ENCODE measurements around the gene WNK3.

WNK3 gene

DNA sequence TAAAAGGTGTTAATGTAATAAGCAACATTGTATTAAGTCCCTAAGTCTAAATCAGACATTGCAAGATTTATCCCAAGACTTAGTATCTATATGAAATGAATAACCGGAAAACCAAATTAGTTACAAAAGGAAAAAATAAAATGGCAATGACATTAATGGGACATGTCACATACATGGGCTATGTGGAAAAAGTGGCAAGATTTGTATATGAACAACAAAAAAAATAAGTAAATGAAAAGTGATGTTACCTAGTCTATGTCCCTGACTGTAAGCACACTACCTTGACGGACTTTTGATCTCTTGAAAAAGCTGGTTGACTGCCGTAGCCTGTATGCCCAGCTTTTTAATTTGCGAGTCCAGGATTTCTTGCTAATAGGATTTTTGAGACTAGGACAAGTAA, 119.3 kb downstream of the WNK3 start:
- TF ChIP-seq, protein P1, sequence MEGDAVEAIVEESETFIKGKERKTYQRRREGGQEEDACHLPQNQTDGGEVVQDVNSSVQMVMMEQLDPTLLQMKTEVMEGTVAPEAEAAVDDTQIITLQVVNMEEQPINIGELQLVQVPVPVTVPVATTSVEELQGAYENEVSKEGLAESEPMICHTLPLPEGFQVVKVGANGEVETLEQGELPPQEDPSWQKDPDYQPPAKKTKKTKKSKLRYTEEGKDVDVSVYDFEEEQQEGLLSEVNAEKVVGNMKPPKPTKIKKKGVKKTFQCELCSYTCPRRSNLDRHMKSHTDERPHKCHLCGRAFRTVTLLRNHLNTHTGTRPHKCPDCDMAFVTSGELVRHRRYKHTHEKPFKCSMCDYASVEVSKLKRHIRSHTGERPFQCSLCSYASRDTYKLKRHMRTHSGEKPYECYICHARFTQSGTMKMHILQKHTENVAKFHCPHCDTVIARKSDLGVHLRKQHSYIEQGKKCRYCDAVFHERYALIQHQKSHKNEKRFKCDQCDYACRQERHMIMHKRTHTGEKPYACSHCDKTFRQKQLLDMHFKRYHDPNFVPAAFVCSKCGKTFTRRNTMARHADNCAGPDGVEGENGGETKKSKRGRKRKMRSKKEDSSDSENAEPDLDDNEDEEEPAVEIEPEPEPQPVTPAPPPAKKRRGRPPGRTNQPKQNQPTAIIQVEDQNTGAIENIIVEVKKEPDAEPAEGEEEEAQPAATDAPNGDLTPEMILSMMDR (IDR thresholded peaks at IDR 0.05; ENCODE audit: insufficient read depth, low read length): no peak
- H3K4me3 ChIP-seq (replicated peaks; ENCODE audit: insufficient read depth, low read length): no peak overlapping the region
- H3K27me3 ChIP-seq (ENCODE audit: insufficient read depth, poor library complexity, severe bottlenecking): no peaks in the 10 kb centered on the region
- H3K27ac ChIP-seq (replicated peaks): no peak overlapping the region
- DNase-seq (ENCODE audit: low read depth in 1 of 2, low spot score in 1 of 2): no peak

DNA sequence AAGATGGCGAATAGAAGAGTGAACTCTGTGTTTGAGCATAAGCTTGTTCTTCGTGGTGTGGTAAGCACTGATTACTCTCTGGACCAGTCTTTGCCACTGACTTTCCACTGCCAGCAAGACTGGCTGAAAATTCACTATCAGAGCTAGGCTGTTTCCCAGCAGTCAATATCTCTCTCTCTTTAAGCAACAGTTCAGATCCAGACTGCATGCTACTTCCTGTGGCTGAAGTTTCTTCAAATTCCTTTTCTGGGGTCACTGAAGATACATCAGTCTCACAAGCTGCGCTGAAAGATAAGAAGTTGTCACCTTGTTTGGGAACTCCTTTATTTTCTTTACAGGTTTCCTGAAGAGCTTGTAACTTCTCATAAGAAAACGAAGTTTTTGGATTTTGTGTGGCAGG, 120.8 kb downstream of the WNK3 start:
- TF ChIP-seq SPI1 (IDR thresholded peaks at IDR 0.05; ENCODE audit: borderline replicate concordance, low read depth): no peak
- TF ChIP-seq GABPA (IDR thresholded peaks at IDR 0.05; ENCODE audit: low read depth): no peak
- TF ChIP-seq POLR2AphosphoS5 (IDR thresholded peaks at IDR 0.05; ENCODE audit: low read depth): no peak
- TF ChIP-seq, protein P1 (IDR thresholded peaks at IDR 0.05; ENCODE audit: insufficient read depth, low read length): no peak
- TF ChIP-seq, protein P2, sequence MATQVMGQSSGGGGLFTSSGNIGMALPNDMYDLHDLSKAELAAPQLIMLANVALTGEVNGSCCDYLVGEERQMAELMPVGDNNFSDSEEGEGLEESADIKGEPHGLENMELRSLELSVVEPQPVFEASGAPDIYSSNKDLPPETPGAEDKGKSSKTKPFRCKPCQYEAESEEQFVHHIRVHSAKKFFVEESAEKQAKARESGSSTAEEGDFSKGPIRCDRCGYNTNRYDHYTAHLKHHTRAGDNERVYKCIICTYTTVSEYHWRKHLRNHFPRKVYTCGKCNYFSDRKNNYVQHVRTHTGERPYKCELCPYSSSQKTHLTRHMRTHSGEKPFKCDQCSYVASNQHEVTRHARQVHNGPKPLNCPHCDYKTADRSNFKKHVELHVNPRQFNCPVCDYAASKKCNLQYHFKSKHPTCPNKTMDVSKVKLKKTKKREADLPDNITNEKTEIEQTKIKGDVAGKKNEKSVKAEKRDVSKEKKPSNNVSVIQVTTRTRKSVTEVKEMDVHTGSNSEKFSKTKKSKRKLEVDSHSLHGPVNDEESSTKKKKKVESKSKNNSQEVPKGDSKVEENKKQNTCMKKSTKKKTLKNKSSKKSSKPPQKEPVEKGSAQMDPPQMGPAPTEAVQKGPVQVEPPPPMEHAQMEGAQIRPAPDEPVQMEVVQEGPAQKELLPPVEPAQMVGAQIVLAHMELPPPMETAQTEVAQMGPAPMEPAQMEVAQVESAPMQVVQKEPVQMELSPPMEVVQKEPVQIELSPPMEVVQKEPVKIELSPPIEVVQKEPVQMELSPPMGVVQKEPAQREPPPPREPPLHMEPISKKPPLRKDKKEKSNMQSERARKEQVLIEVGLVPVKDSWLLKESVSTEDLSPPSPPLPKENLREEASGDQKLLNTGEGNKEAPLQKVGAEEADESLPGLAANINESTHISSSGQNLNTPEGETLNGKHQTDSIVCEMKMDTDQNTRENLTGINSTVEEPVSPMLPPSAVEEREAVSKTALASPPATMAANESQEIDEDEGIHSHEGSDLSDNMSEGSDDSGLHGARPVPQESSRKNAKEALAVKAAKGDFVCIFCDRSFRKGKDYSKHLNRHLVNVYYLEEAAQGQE (IDR thresholded peaks at IDR 0.05; ENCODE audit: insufficient replicate concordance, low read depth): no peak
- no peak overlapping the region for H3K27ac ChIP-seq (replicated peaks)

DNA sequence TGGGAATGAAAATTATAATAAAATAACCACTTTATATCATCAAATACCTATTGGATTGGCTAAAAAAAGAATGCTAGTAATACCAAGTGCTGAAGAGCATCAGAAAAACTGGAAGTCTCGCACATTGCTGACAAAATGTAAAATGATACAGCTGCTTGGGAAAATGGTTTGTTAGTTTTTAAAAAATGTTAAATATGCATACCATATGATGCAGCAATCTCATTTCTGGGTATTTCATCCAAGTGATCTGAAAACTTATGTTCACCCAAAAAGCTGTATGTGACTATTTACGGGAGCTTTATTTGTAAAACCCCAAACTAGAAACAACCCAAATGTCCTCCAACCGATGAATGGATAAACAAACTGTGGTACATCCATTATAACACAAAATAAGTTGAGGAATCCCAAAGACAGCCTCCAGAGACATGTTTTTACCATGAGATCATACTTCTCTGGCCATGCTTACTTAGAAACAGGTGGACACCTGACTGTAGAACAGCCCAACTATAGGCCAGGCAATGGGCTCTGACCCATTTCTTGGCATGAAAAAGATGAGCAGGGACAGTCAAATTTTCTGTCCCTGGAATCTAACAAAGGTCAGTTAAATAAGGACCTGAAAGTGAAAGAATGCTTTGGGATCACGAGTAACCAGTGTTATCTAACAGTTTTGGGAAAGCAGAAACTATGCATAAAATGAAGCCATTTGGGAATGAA, 127.3 kb downstream of the WNK3 start:
- no peak overlapping the region for H3K4me3 ChIP-seq (replicated peaks; ENCODE audit: insufficient read depth, low read length)
- H3K27ac ChIP-seq (replicated peaks): no peak overlapping the region
- no peak for DNase-seq (ENCODE audit: low read depth in 1 of 2, low spot score in 1 of 2)
- no peaks in the 10 kb centered on the region for H3K27me3 ChIP-seq (ENCODE audit: insufficient read depth, poor library complexity, severe bottlenecking)
- TF ChIP-seq, protein P2 (IDR thresholded peaks at IDR 0.05; ENCODE audit: insufficient replicate concordance, low read depth): no peak
- TF ChIP-seq SPI1 (IDR thresholded peaks at IDR 0.05; ENCODE audit: borderline replicate concordance, low read depth): no peak
- TF ChIP-seq, protein P1 (IDR thresholded peaks at IDR 0.05; ENCODE audit: insufficient read depth, low read length): no peak
- no peak for TF ChIP-seq POLR2AphosphoS5 (IDR thresholded peaks at IDR 0.05; ENCODE audit: low read depth)
- no peak for TF ChIP-seq GABPA (IDR thresholded peaks at IDR 0.05; ENCODE audit: low read depth)

More for the DNA sequence above, 120.8 kb downstream of the WNK3 start:
- DNase-seq (ENCODE audit: low read depth in 1 of 2, low spot score in 1 of 2): no peak
- H3K4me3 ChIP-seq (replicated peaks; ENCODE audit: insufficient read depth, low read length): no peak overlapping the region
- H3K27me3 ChIP-seq (ENCODE audit: insufficient read depth, poor library complexity, severe bottlenecking): no peaks in the 10 kb centered on the region

DNA sequence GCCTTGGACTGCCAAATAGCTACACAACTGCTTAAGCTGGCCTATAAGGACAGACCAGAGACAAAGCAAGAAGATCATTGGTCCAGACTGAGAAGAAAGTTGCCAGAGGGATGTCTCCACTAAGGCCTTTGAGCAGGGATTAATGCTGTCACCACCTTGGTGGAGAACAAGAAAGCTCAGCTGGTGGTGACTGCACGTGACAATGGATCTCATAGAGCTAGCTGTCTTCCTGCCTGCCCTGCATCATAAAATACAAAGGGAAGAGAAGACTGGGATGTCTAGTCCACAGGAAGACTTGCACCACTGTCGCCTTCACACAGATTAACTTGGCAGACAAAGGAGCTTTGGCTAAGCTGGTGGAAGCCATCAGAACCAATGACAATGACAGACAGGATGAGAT, 134.3 kb downstream of the WNK3 start:
- Histone ChIP-seq H3K27me3 (ENCODE audit: insufficient read depth, poor library complexity, severe bottlenecking) (no peaks in the 10 kb centered on the region), H3K4me3 (replicated peaks; ENCODE audit: insufficient read depth, low read length) (no peak overlapping the region), H3K27ac (replicated peaks) (no peak overlapping the region)
- TF ChIP-seq, protein P1 (IDR thresholded peaks at IDR 0.05; ENCODE audit: insufficient read depth, low read length): no peak
- TF ChIP-seq GABPA (IDR thresholded peaks at IDR 0.05; ENCODE audit: low read depth) (no peak), POLR2AphosphoS5 (IDR thresholded peaks at IDR 0.05; ENCODE audit: low read depth) (no peak), SPI1 (IDR thresholded peaks at IDR 0.05; ENCODE audit: borderline replicate concordance, low read depth) (no peak)
- TF ChIP-seq, protein P2 (IDR thresholded peaks at IDR 0.05; ENCODE audit: insufficient replicate concordance, low read depth): no peak
- no peak for DNase-seq (ENCODE audit: low read depth in 1 of 2, low spot score in 1 of 2)
